ENCODE measurements around the gene NME3. TPM values are rescaled to one million over a fixed set of nuclear protein-coding genes. Genes with fewer than 3 reads are reported as not detected.

NME3 gene
- total and polyA plus RNA-seq, 10 of the 15 experiments (the other 5 are each of a cell fraction or from before 2014, with no cell fraction given) = 0.61 to 55.5 (median 26.5) TPM

- TF ChIP-seq, protein P1, sequence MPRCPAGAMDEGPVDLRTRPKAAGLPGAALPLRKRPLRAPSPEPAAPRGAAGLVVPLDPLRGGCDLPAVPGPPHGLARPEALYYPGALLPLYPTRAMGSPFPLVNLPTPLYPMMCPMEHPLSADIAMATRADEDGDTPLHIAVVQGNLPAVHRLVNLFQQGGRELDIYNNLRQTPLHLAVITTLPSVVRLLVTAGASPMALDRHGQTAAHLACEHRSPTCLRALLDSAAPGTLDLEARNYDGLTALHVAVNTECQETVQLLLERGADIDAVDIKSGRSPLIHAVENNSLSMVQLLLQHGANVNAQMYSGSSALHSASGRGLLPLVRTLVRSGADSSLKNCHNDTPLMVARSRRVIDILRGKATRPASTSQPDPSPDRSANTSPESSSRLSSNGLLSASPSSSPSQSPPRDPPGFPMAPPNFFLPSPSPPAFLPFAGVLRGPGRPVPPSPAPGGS (IDR thresholded peaks at IDR 0.05; ENCODE audit: borderline replicate concordance, insufficient read depth, low read depth, low read length, poor library complexity, severe bottlenecking) = peak; percentile 6
- no peak for TF ChIP-seq ZNF207 (IDR thresholded peaks at IDR 0.05; ENCODE audit: borderline replicate concordance)
- TF ChIP-seq IKZF1 (conservative IDR thresholded peaks at IDR 0.05) = no peak; the same call in 1 of the 2 replicates
- TF ChIP-seq POLR2A (IDR thresholded peaks at IDR 0.05; ENCODE audit: low read depth, low read length) = peak; percentile 10; the same call in 1 of the 2 replicates
- 0 out of 2 replicates have a peak, but pooled peaks have one; percentile 76 for TF ChIP-seq ASH2L (IDR thresholded peaks at IDR 0.05; ENCODE audit: borderline replicate concordance, low read depth)
- TF ChIP-seq RBBP5 (conservative IDR thresholded peaks at IDR 0.05) = no peak
- TF ChIP-seq, protein P2, sequence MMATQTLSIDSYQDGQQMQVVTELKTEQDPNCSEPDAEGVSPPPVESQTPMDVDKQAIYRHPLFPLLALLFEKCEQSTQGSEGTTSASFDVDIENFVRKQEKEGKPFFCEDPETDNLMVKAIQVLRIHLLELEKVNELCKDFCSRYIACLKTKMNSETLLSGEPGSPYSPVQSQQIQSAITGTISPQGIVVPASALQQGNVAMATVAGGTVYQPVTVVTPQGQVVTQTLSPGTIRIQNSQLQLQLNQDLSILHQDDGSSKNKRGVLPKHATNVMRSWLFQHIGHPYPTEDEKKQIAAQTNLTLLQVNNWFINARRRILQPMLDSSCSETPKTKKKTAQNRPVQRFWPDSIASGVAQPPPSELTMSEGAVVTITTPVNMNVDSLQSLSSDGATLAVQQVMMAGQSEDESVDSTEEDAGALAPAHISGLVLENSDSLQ (IDR thresholded peaks at IDR 0.05) = 0 out of 2 replicates have a peak, but pooled peaks have one; percentile 15
- no peak for TF ChIP-seq RB1 (IDR thresholded peaks at IDR 0.05; ENCODE audit: borderline replicate concordance)
- TF ChIP-seq CHD2 (IDR thresholded peaks at IDR 0.05; ENCODE audit: borderline replicate concordance, low read depth, low read length) = no peak
- no peak for TF ChIP-seq ZNF217 (IDR thresholded peaks at IDR 0.05)
- TF ChIP-seq CHD1 (IDR thresholded peaks at IDR 0.05; ENCODE audit: low read depth, low read length) = no peak
- no peak for TF ChIP-seq POU2F2 (IDR thresholded peaks at IDR 0.05; ENCODE audit: borderline replicate concordance, low read depth, low read length)
- no peak for TF ChIP-seq ETV6 (conservative IDR thresholded peaks at IDR 0.05 in 1 of 2, IDR thresholded peaks at IDR 0.05 in 1 of 2; ENCODE audit: borderline replicate concordance in 1 of 2, low read depth in 1 of 2)
- TF ChIP-seq DPF2 (IDR thresholded peaks at IDR 0.05) = no peak
- TF ChIP-seq IRF4 (IDR thresholded peaks at IDR 0.05; ENCODE audit: low read depth, low read length) = no peak
- TF ChIP-seq SMARCA5 (IDR thresholded peaks at IDR 0.05) = peak; percentile 77
- TF ChIP-seq POLR2AphosphoS5 (IDR thresholded peaks at IDR 0.05; ENCODE audit: low read length) = no peak; the same call in 1 of the 2 replicates
- TF ChIP-seq RAD51 (IDR thresholded peaks at IDR 0.05) = no peak
- no peak for TF ChIP-seq STAT3 (IDR thresholded peaks at IDR 0.05; ENCODE audit: low read depth, low read length)
- TF ChIP-seq, protein P3, sequence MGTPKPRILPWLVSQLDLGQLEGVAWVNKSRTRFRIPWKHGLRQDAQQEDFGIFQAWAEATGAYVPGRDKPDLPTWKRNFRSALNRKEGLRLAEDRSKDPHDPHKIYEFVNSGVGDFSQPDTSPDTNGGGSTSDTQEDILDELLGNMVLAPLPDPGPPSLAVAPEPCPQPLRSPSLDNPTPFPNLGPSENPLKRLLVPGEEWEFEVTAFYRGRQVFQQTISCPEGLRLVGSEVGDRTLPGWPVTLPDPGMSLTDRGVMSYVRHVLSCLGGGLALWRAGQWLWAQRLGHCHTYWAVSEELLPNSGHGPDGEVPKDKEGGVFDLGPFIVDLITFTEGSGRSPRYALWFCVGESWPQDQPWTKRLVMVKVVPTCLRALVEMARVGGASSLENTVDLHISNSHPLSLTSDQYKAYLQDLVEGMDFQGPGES (IDR thresholded peaks at IDR 0.05) = no peak
- TF ChIP-seq HDGF (IDR thresholded peaks at IDR 0.05) = no peak; the same call in 1 of the 2 replicates
- no peak for TF ChIP-seq MXI1 (IDR thresholded peaks at IDR 0.05; ENCODE audit: low read depth, low read length)
- TF ChIP-seq ZZZ3 (IDR thresholded peaks at IDR 0.05; ENCODE audit: control insufficient read depth, insufficient read length, low read depth) = no peak
- TF ChIP-seq ZSCAN29 (IDR thresholded peaks at IDR 0.05) = peak; percentile 64; the same call in 1 of the 2 replicates
- peak; percentile 85; the same call in 1 of the 2 replicates for TF ChIP-seq GATAD2B (conservative IDR thresholded peaks at IDR 0.05; ENCODE audit: low read depth)
- peak; percentile 29; the same call in 1 of the 2 replicates for TF ChIP-seq SPI1 (IDR thresholded peaks at IDR 0.05; ENCODE audit: borderline replicate concordance, insufficient read depth, low read depth, low read length)
- TF ChIP-seq NR2F1 (conservative IDR thresholded peaks at IDR 0.05) = peak; percentile 78
- no peak for TF ChIP-seq USF1 (IDR thresholded peaks at IDR 0.05; ENCODE audit: borderline replicate concordance, extremely low read length, insufficient read depth, low read depth, low read length)
These were observed 10.5 kb upstream of the NME3 start (continued) for GRCh38 chr16:1781758-1782407.

All from GM12878 (cell line).